DMS 273 (cell line): Measurements from ENCODE around the gene QRICH2.
"Not testable (repeated sequence)": the region's sequence is repeated elsewhere in the genome, so short reads cannot be mapped to it uniquely, and the experiment has no call there.

ENCODE experiments used
- DNase-seq: peaks from one replicate; lab custom pipeline; 2025; ENCODE audit not compliant: unreplicated experiment; lab: John Stamatoyannopoulos, UW

QRICH2 gene

GRCh38 chr17:76225373-76226086 is 82.5 kb downstream of the QRICH2 start:
- not testable (repeated sequence) for DNase-seq
